Activated CD8-positive, alpha-beta memory T cell treated with anti-CD3 and anti-CD28 coated beads, Interleukin-2, amount 50 U/mL, for 24 hours (primary cell): Measurements from ENCODE around the gene FCN1.

Experiments used
- DNase-seq: peaks from one replicate; pipeline ENCODE4 v3.0.0-alpha.2; 2020; ENCODE audit errors: extremely low read depth

FCN1 gene

DNA sequence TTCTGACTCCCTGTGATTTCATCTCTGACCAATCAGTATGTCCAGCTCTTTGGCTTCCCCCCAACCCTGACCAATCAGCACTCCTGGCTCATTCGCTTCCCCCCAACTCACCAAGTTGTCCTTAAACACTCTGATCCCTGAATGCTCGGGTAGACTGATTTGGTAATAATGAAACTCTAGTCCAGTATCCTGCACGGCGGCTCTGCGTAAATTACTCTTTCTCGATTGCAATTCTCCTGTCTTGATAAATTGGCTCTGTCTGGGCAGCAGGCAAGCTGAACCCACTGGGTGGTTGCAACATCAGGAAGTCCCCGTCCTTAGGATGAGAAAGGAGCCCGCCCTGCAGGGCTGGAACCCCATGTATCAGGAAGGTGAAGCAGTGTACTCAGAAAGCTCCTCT is 26.7 kb downstream of the FCN1 start:
- DNase-seq = no peak

DNA sequence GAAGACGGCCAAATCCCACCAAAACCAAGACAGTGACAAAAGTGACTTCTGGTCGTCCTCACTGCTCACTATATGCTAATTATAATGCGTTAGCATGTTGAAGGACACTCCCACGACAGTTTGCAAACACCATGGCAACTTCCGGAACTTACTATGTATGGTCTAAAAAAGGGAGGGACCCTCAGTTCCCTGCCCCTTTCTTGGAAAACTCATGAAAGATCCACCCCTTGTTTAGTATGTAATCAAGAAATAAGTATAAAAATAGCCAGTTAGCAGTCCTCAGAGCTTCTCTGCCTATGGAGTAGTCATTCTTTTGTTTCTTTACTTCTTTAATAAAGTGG is 27.6 kb downstream of the FCN1 start:
- DNase-seq = no peak

DNA sequence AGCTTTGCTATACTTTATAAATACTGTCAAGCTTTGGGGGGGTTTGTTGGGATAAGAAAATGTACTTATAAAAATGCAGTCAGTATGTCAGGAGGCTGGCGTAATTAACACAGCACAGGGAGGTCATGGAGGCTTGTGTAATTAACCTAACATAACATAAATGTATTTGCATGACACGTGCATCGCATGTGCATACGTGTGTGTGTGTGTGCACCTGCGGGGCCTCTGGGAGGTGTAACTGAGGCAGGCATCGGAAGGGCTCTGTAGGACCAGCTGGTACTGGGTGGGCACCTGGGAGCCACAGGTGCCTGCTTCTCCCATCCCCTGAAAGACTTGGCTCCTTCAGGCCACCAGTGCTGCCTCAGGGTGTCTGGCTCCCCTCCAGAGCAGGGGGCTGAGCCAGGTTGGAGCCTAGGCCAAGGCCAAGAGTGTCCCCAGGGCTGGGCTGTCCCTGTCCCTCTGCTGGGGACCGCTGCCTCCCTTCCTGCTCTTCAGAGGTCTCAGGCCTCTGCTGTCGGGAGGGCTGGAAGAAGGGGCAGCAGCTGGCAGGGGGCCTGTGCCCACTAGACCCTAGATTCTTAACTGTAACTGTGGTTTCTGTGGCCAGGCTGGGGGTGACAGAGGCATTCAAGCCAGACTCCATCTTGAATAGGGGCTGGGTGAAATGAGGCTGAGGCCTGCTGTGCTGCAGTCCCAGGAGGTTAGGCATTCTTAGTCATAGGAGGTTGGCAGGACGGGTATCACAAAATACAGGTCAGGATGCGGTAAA is 28.1 kb downstream of the FCN1 start:
- no peak for DNase-seq

DNA sequence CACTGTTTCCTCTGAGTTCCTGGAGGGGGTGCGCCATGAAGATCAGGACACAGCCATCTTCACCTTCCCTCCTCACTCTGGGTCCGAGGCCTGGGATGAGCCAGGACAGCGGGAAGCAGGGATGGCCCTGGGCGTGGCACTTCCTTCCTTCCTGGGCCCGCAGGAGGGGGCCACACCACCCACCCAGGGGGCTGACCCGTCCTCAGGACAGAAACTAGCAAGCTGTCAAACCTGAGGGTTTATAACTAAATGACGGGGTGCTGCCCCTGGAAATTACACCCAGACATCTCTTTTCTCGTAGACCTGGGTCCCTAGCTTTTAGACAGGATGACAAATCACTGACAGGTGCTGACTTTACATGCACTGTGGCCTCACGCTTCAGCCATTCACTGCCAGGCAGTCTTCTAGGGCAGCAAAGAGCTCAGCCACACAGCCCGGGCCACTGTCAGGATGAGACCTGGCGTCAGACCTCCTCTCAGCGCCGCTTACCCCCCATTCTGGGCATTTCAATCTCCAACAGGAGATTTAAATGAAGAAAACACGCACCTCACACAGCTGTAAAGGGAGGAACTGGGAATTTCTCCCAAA is 29.0 kb downstream of the FCN1 start:
- DNase-seq = no peak

DNA sequence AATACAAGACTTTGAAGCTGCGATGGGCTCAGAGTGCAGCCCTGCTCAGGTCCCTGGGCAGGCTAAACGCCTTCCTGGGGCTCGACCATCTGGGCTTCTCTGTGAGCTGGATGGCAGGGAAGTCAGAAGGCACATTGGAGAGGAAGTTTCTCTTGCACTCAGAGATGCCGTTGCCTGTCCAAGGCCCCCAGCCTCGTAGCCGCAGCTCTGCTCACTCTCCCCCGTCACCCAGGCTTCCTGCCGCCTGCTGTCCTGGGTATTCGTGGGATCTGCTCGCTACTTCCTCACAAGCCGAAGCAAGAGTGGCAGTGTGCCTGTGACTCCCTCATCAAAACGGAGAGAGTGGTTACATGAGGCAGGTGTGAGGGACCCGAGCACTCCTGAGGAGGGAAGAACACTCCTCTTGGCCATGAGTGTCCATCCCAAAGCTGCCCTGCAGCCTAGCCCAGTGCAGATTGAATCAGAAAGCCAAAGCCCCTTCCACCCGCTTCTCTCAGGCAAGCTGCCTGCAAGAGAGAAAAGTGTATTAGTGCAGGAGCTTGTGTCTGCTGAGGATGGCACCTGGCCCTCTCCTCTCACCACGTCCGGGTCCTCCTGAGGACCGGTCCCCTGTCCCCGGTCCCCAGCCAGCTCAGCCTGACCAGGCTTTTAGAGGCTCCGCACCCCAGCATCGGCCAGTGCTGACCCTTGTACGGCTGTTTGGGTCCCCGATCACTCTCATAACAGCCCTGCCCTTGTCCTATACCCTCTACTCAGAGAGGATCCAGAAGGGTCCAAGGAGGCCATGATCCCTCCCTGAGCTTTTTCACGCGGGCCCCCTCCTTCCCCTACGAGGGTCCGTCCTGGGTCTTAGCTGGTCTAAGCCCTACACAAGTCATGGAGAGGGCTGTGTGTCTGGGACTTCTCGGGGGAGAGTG is 29.8 kb downstream of the FCN1 start:
- DNase-seq = no peak

DNA sequence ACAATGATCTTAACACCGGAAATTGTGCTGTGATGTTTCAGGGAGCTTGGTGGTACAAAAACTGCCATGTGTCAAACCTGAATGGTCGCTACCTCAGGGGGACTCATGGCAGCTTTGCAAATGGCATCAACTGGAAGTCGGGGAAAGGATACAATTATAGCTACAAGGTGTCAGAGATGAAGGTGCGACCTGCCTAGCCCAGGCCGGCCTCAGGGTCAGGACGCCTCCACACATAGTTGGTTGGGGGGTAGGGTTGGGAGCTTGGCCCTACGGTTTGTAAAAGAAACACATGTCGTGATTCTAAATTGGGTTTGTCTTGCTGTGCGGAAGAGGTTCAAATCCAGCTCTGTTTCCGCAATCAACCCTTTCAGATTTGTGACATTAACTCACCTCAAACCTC is 30.5 kb downstream of the FCN1 start:
- DNase-seq = no peak

DNA sequence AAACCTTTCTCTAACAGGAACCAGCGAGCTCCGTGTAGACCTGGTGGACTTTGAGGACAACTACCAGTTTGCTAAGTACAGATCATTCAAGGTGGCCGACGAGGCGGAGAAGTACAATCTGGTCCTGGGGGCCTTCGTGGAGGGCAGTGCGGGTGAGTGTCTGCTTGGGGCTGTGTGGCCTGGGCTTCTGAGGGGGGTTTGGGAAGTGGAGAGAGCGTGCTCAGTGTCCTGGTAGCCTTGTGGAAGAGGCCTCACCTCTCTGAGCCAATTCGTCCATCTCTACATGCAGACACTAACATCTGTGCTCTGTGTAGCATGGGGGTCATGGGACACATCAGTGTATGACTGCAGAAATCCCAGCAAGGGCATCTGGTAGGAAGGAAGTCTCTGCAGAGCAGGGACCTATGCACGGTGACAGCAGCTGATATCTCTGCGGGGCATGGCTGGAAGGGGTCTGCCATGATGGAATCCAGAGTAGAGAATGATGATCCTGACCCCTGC is 31.2 kb downstream of the FCN1 start:
- DNase-seq = no peak

DNA sequence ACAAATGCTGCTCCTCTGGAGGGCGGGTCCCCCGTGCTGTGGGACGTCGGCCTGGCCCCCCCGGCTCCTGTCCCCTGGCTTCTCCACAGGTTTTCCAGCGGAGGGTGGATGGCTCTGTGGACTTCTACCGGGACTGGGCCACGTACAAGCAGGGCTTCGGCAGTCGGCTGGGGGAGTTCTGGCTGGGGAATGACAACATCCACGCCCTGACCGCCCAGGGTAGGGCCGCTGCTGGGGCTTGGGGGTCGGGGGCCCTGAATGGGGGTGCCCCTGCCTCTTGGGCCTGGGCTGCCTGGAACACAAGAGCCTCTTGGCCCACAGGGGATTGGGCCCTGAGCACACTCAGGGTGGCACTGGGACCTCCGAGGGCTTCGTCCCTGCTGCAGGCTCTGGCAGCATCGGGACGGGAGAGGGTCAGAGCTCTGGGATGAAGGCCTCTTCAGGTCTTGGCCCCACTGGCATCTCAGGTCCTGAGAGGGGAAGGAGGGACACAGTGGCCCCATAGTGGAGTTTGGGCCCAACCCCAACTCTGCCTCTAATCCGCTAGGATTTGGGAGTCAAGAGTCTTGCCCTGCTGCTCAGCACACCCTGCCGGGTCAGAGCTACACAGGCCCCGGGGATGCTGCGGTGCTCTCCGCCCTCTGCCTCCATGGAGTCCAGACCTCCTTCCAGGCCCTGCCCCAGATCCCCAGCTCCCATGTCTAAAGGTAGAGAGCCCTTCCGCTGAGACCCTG is 31.9 kb downstream of the FCN1 start:
- no peak for DNase-seq

DNA sequence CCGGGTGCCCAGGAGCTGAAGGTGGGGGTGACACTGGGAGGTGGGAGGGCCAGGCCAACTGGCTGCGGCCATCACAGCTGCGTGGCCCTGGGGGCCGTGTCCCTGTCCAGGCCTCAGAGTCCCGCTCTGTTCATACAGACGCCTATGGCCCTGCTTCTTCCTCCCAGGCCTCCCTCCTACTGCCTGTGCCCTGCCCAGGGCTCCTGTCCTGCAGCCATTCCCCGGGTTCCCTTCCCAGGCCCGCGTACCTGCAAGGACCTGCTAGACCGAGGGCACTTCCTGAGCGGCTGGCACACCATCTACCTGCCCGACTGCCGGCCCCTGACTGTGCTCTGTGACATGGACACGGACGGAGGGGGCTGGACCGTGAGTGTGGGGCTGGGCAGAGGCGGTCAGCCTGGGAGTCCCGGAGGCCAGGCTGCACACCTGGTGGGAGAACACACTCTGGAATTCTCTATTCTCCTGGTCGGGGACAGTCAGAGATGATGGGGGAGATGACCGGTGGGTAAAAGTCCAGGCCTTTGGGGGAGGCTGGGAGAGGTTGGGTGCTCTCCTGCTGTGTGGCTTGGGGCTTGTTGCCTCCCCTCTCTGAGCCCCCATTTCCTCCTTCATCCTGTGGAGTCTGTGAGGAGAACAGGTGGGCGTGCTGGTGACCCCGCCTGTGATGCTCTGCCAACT is 32.6 kb downstream of the FCN1 start:
- no peak for DNase-seq

DNA sequence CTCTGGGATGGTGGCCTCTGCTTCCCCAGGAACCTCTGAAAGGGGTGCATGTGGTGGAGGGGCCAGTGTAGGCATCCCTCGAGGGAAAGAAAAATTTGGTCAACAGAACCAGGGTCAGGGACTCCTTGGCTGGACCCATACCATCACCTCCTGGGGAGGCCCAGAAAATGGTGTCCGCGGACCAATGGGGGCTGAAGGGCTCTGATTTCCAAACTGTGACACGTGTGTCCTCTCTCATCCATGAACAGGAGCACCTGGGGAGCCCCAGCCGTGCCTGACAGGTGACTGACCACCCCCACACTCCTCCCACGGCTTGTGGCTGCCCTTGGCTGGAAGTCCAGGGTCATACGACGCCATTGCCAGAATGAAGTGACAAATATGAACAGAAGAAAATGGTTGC is 33.2 kb downstream of the FCN1 start:
- DNase-seq = no peak

DNA sequence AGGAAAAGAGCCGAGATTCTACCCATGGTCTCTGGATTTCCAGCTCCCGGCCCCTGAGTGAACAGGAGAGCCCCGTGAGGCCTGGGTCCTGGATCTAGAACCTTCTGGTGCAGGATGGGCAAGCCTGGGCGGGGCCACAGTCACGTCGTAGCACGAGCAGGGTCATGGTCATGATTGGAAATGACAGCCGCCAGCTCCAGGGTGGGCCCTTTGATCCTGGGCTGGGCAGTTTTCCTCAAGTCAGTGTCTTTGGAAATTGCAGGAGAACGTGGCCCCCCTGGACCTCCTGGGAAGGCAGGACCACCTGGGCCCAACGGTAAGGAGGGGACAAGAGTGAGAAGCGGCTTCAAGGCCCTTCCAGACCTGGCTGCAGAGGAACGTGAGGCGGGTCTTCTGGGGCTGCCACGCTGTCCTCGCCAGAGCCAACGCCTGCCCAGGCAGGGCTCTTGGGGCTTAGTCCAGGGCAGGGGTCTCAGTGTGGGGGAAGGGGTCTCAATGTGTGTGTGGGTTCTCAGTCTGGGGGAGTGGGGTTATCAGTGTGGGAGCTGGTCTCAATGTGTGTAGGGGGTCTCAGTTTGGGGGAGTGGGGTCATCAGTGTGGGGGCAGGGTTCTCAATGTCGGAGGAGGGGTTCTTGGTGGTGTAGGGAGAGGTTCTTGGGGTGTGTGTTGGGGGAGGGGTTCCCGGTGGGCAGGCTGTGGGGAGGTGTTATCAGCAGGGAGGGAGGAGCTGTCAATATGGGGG is 34.5 kb downstream of the FCN1 start:
- DNase-seq = no peak

DNA sequence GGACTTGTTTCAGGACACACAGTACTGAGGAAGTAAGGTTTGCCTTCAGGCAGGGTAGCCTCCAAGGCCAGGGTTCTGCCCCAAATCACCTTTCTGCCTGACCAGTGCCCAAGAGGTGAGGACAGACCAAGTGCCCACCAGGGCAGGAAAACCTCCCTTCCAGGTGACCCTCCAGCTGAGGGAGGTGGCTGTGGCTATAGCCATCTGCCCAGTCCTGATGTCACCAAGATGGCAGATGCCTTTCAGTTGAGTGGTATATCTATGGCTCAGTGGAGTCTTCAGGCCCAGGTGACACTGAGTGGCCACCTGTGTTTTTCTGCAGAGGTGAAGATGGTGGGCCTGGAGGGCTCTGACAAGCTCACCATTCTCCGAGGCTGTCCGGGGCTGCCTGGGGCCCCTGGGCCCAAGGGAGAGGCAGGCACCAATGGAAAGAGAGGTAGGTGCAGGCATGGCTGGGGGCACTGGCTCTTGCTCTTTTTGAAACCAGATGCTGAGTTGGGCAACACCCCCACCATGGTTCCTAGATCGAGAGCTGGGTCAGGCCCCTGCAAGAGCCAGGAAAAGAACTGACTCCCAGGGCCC is 35.4 kb downstream of the FCN1 start:
- DNase-seq = no peak

DNA sequence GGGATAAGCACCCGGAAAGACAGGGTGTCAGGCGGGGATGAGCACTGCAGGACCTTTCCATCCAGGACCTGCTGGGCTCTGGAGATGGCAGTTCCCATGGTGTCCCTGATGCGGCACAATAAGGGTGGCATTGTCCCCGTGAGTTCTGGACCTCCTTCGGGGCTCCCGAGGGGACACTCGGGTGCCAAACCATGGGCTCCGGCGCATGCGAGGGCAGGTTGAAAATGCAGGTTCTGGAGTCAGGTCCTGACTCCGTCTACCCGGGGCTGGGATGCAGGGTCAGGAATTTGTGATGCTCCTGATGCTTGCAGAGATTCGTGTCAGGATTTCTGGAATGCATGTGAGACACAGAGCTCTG is 36.4 kb downstream of the FCN1 start:
- DNase-seq = no peak

DNA sequence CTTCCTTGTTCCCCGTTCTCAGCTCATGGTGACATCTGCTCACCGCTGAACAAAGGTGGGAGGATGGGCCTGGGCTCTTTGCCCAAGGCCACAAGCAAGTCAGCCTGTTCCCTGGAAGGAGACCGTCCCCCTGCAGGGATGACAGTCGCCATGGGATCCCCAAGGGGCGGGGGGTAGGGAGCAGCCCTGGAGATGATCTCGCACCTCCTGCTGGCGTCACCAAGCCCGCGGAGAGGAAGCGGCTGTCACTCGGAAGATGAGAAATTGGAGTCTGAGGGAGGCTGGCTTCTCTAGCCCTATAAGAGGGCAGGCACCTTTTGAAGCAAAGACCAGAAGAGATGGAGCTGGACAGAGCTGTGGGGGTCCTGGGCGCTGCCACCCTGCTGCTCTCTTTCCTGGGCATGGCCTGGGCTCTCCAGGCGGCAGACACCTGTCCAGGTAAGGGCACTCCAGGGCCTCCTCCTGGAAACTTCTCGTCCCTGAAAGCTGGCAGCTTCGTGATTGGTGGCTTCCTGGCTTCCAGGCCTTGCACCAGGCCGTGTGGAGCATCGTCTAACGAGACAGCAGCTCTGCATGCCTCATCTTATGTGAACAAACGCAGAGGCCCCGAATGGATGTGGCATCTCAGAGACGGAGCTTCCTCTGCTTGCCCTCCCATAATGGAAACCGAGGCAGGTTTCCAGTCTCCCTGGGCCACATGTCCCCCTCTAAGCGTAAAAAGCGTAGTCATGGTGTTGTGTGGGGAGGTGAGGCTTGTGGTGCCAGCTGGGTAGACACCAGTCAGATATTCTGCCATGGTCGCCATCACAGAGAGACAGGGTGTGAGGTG is 37.0 kb downstream of the FCN1 start, which contains the start of gene FCN2:
Gene FCN2 (plus strand): TSS at position 327 of the 829 bp plus-strand sequence. CDS start 12 bp downstream, at position 339.
- no peak for DNase-seq

DNA sequence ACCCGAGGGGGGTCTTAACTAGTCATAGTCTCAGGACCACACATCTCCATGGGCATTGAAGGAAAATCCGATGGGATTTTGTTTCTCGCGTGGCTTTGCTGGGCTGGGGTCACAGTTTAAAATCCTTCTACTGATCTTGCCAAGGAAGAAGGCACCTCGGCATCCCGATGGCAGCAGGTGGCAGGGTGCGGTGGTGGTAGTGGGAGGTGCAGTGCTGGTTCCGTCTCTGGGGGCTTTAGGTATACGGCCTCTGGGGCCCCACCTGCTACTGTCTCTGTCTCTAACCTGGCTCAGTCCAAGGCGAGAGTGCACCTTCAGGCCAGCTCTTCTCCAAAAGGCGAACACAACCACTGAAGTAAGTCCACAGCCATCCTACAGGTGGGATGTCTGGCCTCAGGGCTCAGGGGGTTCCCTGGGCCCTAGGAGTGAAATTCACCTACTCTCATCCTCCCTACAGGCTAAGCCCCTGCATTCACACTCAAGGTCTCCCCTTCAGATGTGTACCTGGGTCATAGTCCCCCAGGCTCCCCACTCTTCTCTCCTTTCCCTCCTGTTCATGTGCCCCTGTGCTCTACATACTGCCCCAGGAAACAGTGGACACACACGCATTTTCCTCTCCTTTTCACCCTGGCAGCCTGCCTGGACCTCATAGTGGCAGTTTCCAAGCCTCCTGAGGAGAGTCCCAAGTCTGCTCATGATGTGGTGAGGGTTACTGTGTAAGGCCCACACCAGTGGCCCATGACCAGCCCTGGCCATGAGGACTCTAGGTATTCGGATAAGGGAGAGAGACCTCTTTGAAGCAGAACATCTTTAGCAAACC is 37.8 kb downstream of the FCN1 start:
- DNase-seq = no peak

DNA sequence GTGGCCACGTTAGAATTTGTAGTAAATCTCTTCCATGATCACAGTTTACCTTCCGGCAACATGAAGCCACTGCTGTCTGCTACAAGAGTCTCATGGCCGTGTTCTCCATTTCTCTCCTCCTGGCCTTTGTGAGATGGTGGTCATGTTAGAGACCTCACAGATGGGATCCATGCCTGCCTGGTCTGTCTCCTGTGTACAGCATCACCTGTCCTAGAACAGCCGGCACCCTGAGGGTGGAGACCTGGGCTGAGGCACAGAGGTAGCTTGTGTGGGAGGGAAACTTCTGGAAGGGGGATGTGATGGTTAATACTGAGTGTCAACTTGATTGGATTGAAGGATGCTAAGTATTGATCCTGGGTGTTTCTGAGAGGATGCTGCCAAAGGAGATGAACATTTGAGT is 40.2 kb downstream of the FCN1 start:
- DNase-seq = no peak

DNA sequence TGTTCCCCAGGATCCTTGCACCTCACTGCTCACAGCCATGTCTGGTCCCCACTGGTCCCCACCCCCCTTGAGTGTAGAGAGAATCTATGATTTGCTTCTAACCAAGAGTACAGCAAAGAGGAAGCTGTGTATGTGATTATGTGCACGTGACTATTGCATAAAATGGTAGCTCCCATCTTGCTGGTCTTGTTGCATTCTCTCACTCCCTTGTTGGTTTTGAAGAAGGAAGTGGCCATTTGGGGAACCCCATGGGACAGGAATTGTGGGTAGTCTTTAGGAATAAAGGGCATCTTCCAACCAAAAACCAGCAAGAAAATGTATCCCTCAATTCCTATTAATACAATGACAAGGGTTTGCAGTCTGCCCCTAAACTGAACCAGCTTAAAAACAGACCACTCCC is 42.3 kb downstream of the FCN1 start:
- DNase-seq = no peak

DNA sequence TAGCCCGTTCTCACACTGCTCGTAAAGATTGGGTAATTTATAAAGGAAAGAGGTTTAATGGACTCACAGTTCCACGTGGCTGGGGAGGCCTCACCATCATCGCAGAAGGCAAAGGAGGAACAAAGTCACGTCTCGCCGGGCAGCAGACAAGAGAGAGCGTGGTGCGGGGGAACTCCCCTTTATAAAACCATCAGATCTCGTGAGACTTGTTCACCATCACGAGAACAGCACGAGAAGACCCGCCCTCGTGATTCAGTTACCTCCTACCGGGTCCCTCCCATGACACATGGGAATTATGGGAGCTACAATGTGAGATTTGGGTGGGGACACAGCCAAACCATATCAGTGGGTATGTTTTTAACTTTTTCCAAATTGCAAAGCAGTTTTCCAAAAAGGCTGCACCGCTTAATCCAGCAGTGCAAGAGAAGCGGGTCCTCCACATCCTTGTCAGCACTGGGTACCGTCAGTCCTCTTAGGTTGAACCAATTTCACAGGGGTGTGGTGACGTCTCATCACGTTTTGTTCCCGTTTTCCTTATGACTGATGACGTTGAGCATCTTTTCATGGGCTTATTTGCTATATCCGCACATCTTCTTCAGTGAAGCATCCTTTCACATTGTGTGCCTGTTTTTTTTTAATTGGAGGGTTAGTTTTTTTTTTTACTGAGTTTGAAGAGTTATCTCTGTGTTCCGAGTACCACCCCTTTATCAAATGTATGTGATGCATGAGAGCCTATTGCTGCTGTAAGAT is 45.1 kb downstream of the FCN1 start:
- no peak for DNase-seq
